Keratinocyte (primary cell): Measurements from ENCODE around the gene ALDH3B2.

Source experiments
- CTCF ChIP-seq, 3 experiments: IDR thresholded peaks in 1 of 3; conservative IDR thresholded peaks in 1 of 3; optimal IDR thresholded peaks in 1 of 3; 2 replicates in 2 of 3; 3 replicates in 1 of 3; pipeline versions ENCODE3 to v1.5.1; 2011; ENCODE audit warnings: low read length in 3 of 3, mild to moderate bottlenecking in 3 of 3, moderate library complexity in 2 of 3, control low read depth in 1 of 3, inconsistent platforms in 1 of 3; ENCODE audit not compliant: insufficient read depth in 2 of 3; ENCODE audit errors: extremely low read depth in 1 of 3
- EZH2 ChIP-seq: IDR thresholded peaks from one replicate; pipeline ENCODE4 v1.6.1; 2012; ENCODE audit warnings: inconsistent platforms, mild to moderate bottlenecking, low read length, moderate library complexity

- TF ChIP-seq EZH2 (no peak), CTCF (optimal IDR thresholded peaks at IDR 0.05 in 1 of 3, IDR thresholded peaks at IDR 0.05 in 1 of 3, conservative IDR thresholded peaks at IDR 0.05 in 1 of 3; ENCODE audit: extremely low read depth in 1 of 3, insufficient read depth in 2 of 3, low read length in 3 of 3) (no peak)
These were observed 32.9 kb downstream of the ALDH3B2 start for GRCh38 chr11:67641338-67642172.
